HCT116 (cell line): Measurements from ENCODE around the gene FHIT. TPM values are rescaled to one million over a fixed set of nuclear protein-coding genes. Genes with fewer than 3 reads are reported as not detected.

Experiments
- ATAC-seq: fragments of 200-7000 bp; cut with Tn5 transposase; 2 replicates; pipeline ENCODE4 v1.9.1; 2020; ENCODE audit warnings: mild to moderate bottlenecking, moderate library complexity
- BruUV-seq: library from RNA; stranded (reverse); fragments of 400-500 nt; replicated peaks from 2 replicates; lab custom pipeline; 2021; lab: Mats Ljungman, UMichigan
- CTCF ChIA-PET: fragments of 300-600 bp; sonication (Branson Sonifier 250); formaldehyde crosslinking; loops from one replicate; lab custom pipeline; 2021; ENCODE audit warnings: antibody characterized with exemption; lab: Charles Lee
- POLR2A ChIA-PET: fragments of 300-600, 350-600 bp; sonication (Branson Sonifier 250); formaldehyde crosslinking; loops from one replicate; lab custom pipeline; 2021; ENCODE audit warnings: antibody characterized with exemption; lab: Charles Lee
- RAD21 ChIA-PET, 2 experiments: fragments of 300-600 bp; sonication (Branson Sonifier 250); formaldehyde crosslinking; loops; one replicate each; lab custom pipeline; 2023; ENCODE audit warnings: low total read pairs in 2 of 2; ENCODE audit not compliant: uncharacterized antibody in 2 of 2, unreplicated experiment in 2 of 2, low non-redundant PET in 1 of 2; lab: Charles Lee
- DNase-seq: peaks from one replicate; pipeline ENCODE4 v3.0.0-alpha.2; 2010; ENCODE audit warnings: low read depth, low spot score
- H2AFZ ChIP-seq: fragments of 200-600 bp; shearing (Covaris generic), sonication (generic); 2 replicates; pipeline ENCODE4 v1.6.1; 2017; ENCODE audit warnings: low read depth, mixed run types, mixed read lengths, antibody characterized with exemption, low read length; ENCODE audit not compliant: poor library complexity, severe bottlenecking
- H3K27ac ChIP-seq: 2 replicates; pipeline ENCODE4 v1.5.1; 2012; ENCODE audit warnings: low read depth, low read length
- H3K27me3 ChIP-seq: fragments of 200-600 bp; sonication (generic); 2 replicates; pipeline ENCODE4 v1.6.1; 2016; ENCODE audit warnings: mixed run types, low read length, mixed read lengths; ENCODE audit not compliant: insufficient read depth
- H3K36me3 ChIP-seq, 2 experiments: fragments of 200-500 bp in 1 of 2; fragments of 200-600 bp in 1 of 2; sonication (Bioruptor generic) in 1 of 2; sonication (generic) in 1 of 2; 2 replicates each; pipeline versions ENCODE4 v1.5.1 to v1.6.1; 2014 to 2016; ENCODE audit warnings: low read length in 2 of 2, inconsistent platforms in 1 of 2, mixed read lengths in 1 of 2, mixed run types in 1 of 2; ENCODE audit not compliant: insufficient read depth in 2 of 2, control insufficient read depth in 1 of 2
- H3K4me1 ChIP-seq, 2 experiments: fragments of 200-600 bp in 1 of 2; sonication (generic) in 1 of 2; 2 replicates each; pipeline versions ENCODE4 v1.5.1 to v1.6.1; 2012 to 2017; ENCODE audit warnings: low read length in 2 of 2, inconsistent platforms in 1 of 2, mild to moderate bottlenecking in 1 of 2, mixed read lengths in 1 of 2, mixed run types in 1 of 2, moderate library complexity in 1 of 2; ENCODE audit not compliant: insufficient read depth in 2 of 2, control insufficient read depth in 1 of 2
- H3K4me2 ChIP-seq: fragments of 200-600 bp; sonication (generic); 2 replicates; pipeline ENCODE4 v1.6.1; 2017; ENCODE audit warnings: mixed run types, low read length, mixed read lengths
- H3K4me3 ChIP-seq, 2 experiments: fragments of 200-600 bp in 1 of 2; sonication (generic) in 1 of 2; replicated peaks in 1 of 2; 2 replicates each; pipeline ENCODE4 v1.5.1; 2011 to 2016; ENCODE audit warnings: low read length in 2 of 2, control low read depth in 1 of 2, low read depth in 1 of 2, mild to moderate bottlenecking in 1 of 2, mixed read lengths in 1 of 2, mixed run types in 1 of 2
- H3K79me2 ChIP-seq: fragments of 200-600 bp; sonication (generic); 2 replicates; pipeline ENCODE4 v1.6.1; 2017; ENCODE audit warnings: mild to moderate bottlenecking, mixed run types, low read length, moderate library complexity, mixed read lengths; ENCODE audit not compliant: insufficient read depth
- H3K9ac ChIP-seq: fragments of 200-600 bp; sonication (generic); 2 replicates; pipeline ENCODE4 v1.6.1; 2016; ENCODE audit warnings: low read length, mixed read lengths
- H3K9me2 ChIP-seq: fragments of 200-600 bp; sonication (generic), shearing (Covaris generic); 2 replicates; pipeline ENCODE4 v1.6.1; 2017; ENCODE audit warnings: mixed run types, mild to moderate bottlenecking, moderate library complexity; ENCODE audit not compliant: insufficient read depth
- H3K9me3 ChIP-seq, 2 experiments: fragments of 200-500 bp in 1 of 2; fragments of 200-600 bp in 1 of 2; sonication (Bioruptor generic) in 1 of 2; sonication (generic) in 1 of 2; 2 replicates each; pipeline ENCODE4 v1.6.1; 2014 to 2017; ENCODE audit warnings: low read length in 2 of 2, mixed read lengths in 2 of 2, inconsistent platforms in 1 of 2, low read depth in 1 of 2, mild to moderate bottlenecking in 1 of 2, mixed run types in 1 of 2, moderate library complexity in 1 of 2; ENCODE audit not compliant: control insufficient read depth in 1 of 2, insufficient read depth in 1 of 2
- H4K20me1 ChIP-seq: fragments of 200-600 bp; sonication (generic), shearing (Covaris generic); 2 replicates; pipeline ENCODE4 v1.6.1; 2017; ENCODE audit warnings: mixed run types, mild to moderate bottlenecking, moderate library complexity; ENCODE audit not compliant: insufficient read depth
- CTCF ChIP-seq, 3 experiments: fragments of 200-600 bp in 1 of 3; sonication (generic) in 1 of 3; IDR thresholded peaks in 2 of 3; conservative IDR thresholded peaks in 1 of 3; 2 replicates each; pipeline ENCODE4 v1.5.1; 2012 to 2017; ENCODE audit warnings: low read depth in 2 of 3, low read length in 2 of 3, antibody characterized with exemption in 1 of 3, borderline replicate concordance in 1 of 3, control low read depth in 1 of 3, mild to moderate bottlenecking in 1 of 3, mixed read lengths in 1 of 3, mixed run types in 1 of 3, moderate library complexity in 1 of 3; ENCODE audit not compliant: insufficient read depth in 1 of 3
- EZH2 ChIP-seq: fragments of 200-600 bp; sonication (generic); IDR thresholded peaks from 2 replicates; pipeline ENCODE4 v1.6.1; 2017; ENCODE audit warnings: antibody characterized with exemption, mixed run types
- JUND ChIP-seq: IDR thresholded peaks from 2 replicates; pipeline ENCODE4 v1.6.1; 2012
- MAX ChIP-seq: IDR thresholded peaks from 2 replicates; pipeline ENCODE4 v1.6.1; 2012
- RAD21 ChIP-seq: IDR thresholded peaks from 2 replicates; pipeline ENCODE4 v1.6.1; 2012; ENCODE audit warnings: low read depth, mild to moderate bottlenecking
- REST ChIP-seq: IDR thresholded peaks from 2 replicates; pipeline ENCODE4 v1.6.1; 2012; ENCODE audit warnings: low read depth
- SIN3A ChIP-seq: IDR thresholded peaks from 2 replicates; pipeline ENCODE4 v1.6.1; 2012; ENCODE audit warnings: low read depth
- TCF7L2 ChIP-seq: IDR thresholded peaks from 2 replicates; pipeline ENCODE4 v1.7.0; 2011; ENCODE audit warnings: borderline replicate concordance, inconsistent platforms; ENCODE audit not compliant: insufficient read depth, insufficient read length; ENCODE audit errors: extremely low read depth
- ZFX ChIP-seq: fragments of 450-650 bp; IDR thresholded peaks from 2 replicates; pipeline ENCODE4 v1.6.1; 2017
- intact Hi-C: fragments of 100-400 bp; cut with micrococcal nuclease; formaldehyde crosslinking; loops from 2 replicates; pipeline ENCODE4 v1.10.0; 2022
- total RNA-seq: library from RNA; stranded (reverse); gene quantifications from one replicate; pipeline ENCODE4 v1.2.1, GENCODE V29; 2021; ENCODE audit not compliant: unreplicated experiment

Gene FHIT
- total RNA-seq, 1 experiment from 2014 or later = 20.1 TPM

GRCh38 chr3:59908280-59908679 lies 1343.0 kb downstream of the FHIT start:
- Histone ChIP-seq H3K4me3 (no peak overlapping the region), H2AFZ (no peak overlapping the region), H3K9ac (no peak overlapping the region), H3K79me2 (no peaks in the 10 kb centered on the region), H4K20me1 (no peaks in the 10 kb centered on the region), H3K4me2 (no peak overlapping the region), H3K4me1 (no peaks in the 10 kb centered on the region), H3K27ac (no peak overlapping the region)
- ChIA-PET POLR2A (no interaction called here), RAD21 (no interaction called here), CTCF (no interaction called here)
- ATAC-seq = no peak
- no peak for DNase-seq
- TF ChIP-seq REST (peak; percentile 52), EZH2 (no peak)
- TF ChIP-seq, all 23 proteins: peak for 1
- H3K27me3 ChIP-seq = peaks cover 4% of the 10 kb centered on the region; the same call in 1 of the 2 replicates
- no TSS peak for BruUV-seq
- no peaks in the 10 kb centered on the region for H3K36me3 ChIP-seq
- intact Hi-C loops = no loop called here
- no peaks in the 10 kb centered on the region for H3K9me3 ChIP-seq
- H3K9me2 ChIP-seq = no peaks in the 10 kb centered on the region

- no peak overlapping the region for H3K4me3 ChIP-seq
- H3K79me2 ChIP-seq = no peaks in the 10 kb centered on the region
- no peak overlapping the region for H3K9ac ChIP-seq
- no peak overlapping the region for H3K27ac ChIP-seq
- H2AFZ ChIP-seq = no peak overlapping the region
- H3K9me2 ChIP-seq = no peaks in the 10 kb centered on the region
- CTCF ChIA-PET = no interaction called here
- no TSS peak for BruUV-seq
- H4K20me1 ChIP-seq = no peaks in the 10 kb centered on the region
- POLR2A ChIA-PET = no interaction called here
- no peaks in the 10 kb centered on the region for H3K4me1 ChIP-seq
- RAD21 ChIA-PET = no interaction called here
- no peaks in the 10 kb centered on the region for H3K36me3 ChIP-seq
- H3K4me2 ChIP-seq = no peak overlapping the region
- no peaks in the 10 kb centered on the region for H3K9me3 ChIP-seq
- DNase-seq = no peak
- intact Hi-C loops = no loop called here
- TF ChIP-seq JUND = no peak
- no peak for TF ChIP-seq TCF7L2
- TF ChIP-seq MAX = no peak
- TF ChIP-seq ZFX = no peak
- TF ChIP-seq RAD21 = no peak
- no peak for TF ChIP-seq EZH2
- TF ChIP-seq CTCF (IDR thresholded peaks at IDR 0.05 in 2 of 3, conservative IDR thresholded peaks at IDR 0.05 in 1 of 3; ENCODE audit: borderline replicate concordance in 1 of 3, insufficient read depth in 1 of 3, low read depth in 2 of 3, low read length in 2 of 3) = no peak
- no peak for TF ChIP-seq SIN3A
- TF ChIP-seq, all 23 proteins: peak for 0
- no peak for ATAC-seq
- H3K27me3 ChIP-seq = no peaks in the 10 kb centered on the region
These were observed 1347.0 kb downstream of the FHIT start for GRCh38 chr3:59904296-59904695.
